GM12873 (cell line): ENCODE results near the gene ZNF784.

Experiments
- CTCF ChIP-seq: IDR thresholded peaks from 2 replicates; pipeline ENCODE4 v1.5.1; 2012; ENCODE audit warnings: low read depth, mild to moderate bottlenecking, moderate library complexity, low read length, control low read depth; ENCODE audit not compliant: insufficient read depth; ENCODE audit errors: missing control alignments

The ZNF784 gene

DNA sequence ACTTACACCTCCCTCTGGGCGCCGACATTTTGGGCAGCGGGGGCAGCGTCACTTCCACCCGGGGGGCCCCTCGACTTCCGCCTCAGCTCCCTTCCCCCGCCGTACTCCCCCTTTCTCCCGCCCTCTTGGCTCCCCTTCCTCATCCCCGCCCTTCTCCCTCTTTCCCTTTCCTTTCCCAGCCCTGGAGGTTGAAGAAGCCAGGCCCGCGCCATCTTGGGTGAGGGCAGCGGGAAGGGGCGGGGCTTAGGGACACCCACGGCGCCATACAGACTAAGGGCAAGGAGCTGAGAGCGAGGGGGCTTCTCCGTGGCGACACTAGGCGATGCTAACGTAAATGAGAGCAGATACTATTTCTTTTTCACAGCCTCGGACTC is 24.9 kb downstream of the ZNF784 start, which contains the start of gene FIZ1:
TSS of gene FIZ1 (minus strand) at position 50 of the 374 bp plus-strand sequence. CDS start 1,652 bp downstream, outside the sequence.
- TF ChIP-seq CTCF = no peak

GRCh38 chr19:55598719-55599467 is 25.5 kb downstream of the ZNF784 start:
- TF ChIP-seq CTCF = no peak

DNA sequence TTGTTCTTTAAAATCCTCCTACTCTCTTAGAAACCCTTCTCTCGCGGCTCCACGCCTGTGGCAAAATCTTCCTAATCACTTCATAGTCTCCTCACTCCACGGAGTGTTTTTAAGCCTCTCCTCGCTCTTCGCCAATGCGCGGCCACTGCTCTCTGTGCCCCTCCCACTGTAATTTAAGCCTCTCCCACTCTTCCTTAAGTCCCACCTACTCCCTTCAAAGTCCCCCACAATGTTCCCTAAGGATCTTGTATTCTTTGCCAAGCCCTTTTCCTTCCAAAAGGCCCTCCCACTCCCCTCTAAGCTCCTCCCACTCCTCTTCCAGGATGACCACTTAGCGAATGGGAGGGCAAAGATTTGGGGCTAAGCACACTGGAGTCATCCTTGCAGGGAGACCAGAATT is 26.3 kb downstream of the ZNF784 start:
- TF ChIP-seq CTCF = no peak

- TF ChIP-seq CTCF = no peak
These were observed 26.9 kb downstream of the ZNF784 start for GRCh38 chr19:55597501-55597921.

DNA sequence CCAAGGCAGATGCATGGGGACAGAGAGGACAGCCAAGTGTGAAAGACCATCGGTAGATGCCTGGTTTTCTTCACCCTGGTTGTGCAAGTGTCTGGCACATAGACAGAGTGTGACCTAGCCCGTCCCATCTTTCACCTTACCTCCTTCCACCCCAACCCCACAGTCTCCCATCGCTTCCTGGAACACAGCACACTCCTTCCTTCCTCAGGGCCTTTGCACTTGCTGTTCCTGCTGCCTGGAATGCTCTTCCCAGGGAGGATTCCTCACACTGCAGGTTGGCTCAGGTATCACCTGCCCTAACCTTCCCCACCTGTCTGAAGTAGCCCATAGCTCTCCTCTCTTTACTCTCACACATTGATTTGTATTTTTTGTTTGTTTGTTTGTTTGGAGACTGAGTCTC is 28.1 kb downstream of the ZNF784 start:
- no peak for TF ChIP-seq CTCF

DNA sequence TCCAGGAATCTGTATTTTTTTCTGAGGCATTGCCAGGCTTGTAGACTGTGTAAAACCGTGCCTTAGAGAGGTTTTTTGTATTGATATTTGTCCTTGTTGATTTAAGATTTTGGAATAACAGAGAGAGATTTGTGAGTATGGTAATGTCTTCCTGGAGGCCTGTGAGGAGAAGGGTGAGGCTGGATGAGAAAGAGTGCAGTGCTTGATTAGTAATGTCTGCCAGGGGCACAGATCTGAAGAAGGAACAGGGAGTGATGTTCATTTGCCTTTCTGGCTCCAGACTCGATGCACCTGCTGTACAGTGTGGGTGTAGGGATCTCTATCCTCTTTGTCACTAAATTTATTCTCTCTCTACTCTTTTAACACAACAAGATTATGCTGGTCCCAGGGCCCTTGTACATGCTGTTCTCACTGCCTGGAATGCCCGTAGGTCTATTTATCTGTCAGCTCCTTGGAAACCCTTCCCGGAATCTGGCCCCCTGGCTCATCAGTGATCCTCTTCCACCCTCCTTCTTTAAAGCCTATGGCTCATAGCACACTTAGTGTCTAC is 29.3 kb downstream of the ZNF784 start:
- no peak for TF ChIP-seq CTCF

- TF ChIP-seq CTCF = no peak
These were observed 31.1 kb downstream of the ZNF784 start for GRCh38 chr19:55593096-55593772.
